ENCODE results near the gene GNA14.
"Not testable (repeated sequence)": the region's sequence is repeated elsewhere in the genome, so short reads cannot be mapped to it uniquely, and the experiment has no call there.

GNA14 gene

GRCh38 chr9:77440057-77440456 lies 208.1 kb downstream of the GNA14 start:
- no peak for DNase-seq

GRCh38 chr9:77438653-77439052 lies 209.5 kb downstream of the GNA14 start:
- DNase-seq = no peak

- no peak for DNase-seq
Measured at GRCh38 chr9:77435688-77436087, 212.4 kb downstream of the GNA14 start.

DNA sequence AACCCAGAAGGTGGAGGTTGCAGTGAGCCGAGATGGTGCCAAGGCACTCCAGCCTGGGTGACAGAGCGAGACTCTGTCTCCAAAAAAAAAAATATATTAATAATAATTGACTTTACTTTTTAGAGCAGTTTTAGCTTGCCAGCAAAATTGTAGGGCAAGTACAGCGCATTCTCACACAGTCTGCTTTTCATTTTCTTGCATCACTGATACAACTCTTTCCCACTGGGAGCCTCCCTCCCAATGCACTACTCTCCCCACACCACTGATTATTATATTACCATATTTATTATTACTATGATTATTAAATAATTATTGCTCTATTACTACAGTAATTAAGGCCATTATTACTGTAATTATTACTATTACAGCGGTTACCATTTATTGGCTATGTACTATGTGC lies 212.8 kb downstream of the GNA14 start:
- no peak for DNase-seq

GRCh38 chr9:77433675-77434445 lies 214.3 kb downstream of the GNA14 start:
- DNase-seq = peak; percentile 38 to 39

GRCh38 chr9:77432053-77432452 lies 216.1 kb downstream of the GNA14 start:
- DNase-seq = no peak

- no peak for DNase-seq
Measured at GRCh38 chr9:77429928-77430327, 218.2 kb downstream of the GNA14 start.

DNA sequence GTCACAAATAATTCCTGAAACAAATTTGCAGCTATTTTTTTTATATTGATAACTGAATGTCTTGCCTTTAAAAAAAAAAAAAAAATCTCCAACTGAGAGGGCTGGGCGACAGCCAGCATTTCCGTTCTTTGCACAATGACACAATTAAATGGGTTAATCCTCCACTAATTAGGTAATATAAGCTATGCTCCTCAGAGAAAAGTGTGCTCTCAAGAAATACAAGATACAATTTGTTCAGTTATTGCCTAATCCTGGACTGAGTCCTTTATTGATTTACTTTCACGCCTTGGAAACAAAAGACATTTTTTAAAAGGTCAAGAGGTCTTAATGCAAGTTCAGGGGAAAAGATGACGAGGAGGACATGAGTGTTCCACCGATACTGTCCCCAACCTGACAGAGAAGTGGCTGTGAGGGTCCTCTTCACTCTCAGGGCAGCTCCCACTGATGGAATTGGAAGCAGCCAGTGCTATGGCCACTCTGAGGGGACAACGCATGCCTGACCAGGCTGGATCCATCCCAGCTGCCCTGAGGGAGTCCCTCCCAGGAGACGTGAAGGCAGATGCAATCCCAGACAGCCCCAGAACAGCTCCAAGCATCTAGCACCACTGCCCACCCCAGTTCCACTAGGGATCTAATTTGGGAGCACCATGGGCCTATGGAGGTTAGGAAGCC lies 220.7 kb downstream of the GNA14 start:
- DNase-seq = no peak

- DNase-seq = no peak
Measured at GRCh38 chr9:77426712-77427111, 221.4 kb downstream of the GNA14 start.

DNA sequence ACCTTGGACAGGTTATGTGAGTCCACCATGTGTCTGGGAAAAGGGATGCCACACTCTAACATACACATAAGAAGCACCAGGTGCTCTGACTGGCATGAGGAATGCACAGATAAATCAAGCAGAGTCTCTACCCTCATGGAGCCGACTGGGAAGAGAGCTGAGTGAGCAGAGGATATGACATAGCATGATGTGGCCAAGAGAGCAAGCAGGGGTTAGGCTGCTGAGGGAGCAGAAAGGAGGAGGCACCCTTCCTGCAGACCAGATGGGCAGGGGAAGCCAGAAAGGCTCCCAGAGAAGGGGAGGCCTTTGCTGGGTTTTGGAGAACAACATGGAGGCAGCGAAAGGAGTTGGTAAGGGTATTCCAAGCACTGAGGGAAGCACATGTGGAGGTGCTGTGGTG lies 223.1 kb downstream of the GNA14 start:
- no peak for DNase-seq

- DNase-seq = no peak
Measured at GRCh38 chr9:77423841-77424240, 224.3 kb downstream of the GNA14 start.

DNA sequence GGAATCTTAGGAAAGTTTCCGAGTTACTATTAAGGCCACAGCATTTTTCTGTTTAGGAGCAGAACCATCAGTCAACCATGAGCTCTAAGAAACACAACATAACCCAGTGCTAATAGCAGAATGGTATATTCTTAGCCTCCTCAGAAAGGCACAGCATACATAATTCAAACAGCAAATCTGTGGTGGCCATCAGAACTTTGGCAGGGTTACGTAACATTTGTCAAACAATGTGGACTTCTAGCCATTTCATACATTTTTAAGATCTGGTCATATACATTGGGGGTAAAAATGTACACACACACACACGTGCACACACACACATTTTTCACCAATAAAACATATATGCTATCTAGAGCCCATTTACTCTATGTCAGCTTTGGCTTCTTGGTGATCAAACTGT lies 225.2 kb downstream of the GNA14 start:
- DNase-seq = no peak

DNA sequence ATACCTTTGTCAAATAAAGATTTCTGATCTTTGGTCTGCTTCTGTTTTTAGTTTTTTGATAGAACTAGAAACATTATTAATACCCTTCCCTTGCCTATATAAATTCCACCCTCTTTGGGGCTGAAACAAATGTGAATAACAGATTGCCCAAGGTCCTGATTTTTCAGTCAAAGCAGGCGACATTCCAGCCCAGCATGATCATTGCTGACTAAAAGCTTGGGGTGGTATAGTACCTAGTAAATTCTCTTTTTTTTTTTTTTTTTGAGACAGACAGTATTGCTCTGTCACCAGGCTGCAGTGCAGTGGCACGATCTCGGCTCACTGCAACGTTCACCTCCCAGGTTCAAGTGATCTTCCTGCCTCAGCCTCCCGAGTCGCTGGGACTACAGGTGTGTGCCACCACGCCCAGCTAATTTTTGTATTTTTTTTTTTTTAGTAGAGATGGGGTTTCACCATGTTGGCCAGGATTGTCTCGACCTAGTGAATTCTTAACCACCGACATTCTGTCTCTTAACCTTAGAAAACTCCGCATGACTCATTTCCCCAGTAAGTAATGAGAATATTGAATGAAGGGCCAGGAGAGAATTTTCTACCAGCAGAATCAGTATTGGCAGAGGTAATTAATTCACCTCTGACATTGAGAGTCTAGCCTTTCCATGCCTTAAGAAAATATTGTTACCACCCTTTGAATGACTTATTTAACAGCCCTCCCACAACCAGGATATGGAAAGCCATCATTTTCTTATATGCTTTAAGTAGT lies 226.4 kb downstream of the GNA14 start:
- no peak for DNase-seq

DNA sequence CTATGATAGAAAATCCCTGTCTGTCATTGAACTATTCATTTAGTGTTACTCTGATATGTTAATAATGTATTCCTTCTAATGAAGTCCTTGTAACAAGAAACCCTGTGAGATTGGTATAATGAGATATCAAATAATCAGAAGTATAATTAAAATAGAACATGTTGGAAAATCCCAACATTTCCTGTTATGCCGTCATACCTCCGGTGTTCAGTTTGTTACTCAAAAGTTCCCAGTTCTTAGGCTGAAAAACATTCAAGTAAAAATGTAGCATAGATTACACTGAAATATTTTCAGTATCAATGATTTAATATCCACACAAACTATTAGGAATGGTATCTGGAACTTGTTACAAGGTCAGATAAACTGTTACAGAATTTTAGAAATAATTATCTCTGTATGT lies 227.5 kb downstream of the GNA14 start:
- DNase-seq = no peak

- no peak for DNase-seq
Measured at GRCh38 chr9:77418226-77418625, 229.9 kb downstream of the GNA14 start.

DNA sequence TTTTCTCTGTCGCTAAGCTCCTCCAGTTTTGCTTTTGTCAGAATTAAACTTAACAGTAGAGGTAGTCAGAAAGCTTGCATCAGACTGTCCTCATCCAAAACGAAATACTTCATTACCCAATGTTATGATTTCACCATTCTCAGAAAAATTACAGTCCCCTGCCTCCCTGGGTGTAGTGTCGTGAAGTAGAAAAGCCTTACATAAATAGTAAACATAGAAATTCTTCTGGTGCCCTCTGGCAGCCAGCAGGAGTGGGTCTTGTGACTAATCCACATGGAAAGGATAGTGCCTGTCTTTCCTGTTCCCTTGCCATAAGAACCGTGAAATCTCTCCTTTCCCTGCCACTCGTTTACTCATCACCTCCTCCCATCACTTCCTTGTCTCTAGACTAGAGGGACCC lies 230.6 kb downstream of the GNA14 start:
- no peak for DNase-seq

DNA sequence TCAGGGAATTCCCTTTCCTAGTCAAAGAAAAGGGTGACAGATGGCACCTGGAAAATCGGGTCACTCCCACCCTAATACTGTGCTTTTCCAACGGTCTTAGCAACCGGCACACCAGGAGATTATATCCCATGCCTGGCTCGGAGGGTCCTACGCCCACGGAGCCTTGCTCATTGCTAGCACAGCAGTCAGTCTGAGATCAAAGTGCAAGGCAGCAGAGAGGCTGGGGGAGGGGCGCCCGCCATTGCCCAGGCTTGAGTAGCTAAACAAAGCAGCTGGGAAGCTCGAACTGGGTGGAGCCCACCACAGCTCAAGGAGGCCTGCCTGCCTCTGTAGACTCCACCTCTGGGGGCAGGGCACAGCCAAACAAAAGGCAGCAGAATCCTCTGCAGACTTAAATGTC lies 239.6 kb downstream of the GNA14 start:
- not testable (repeated sequence) for DNase-seq

DNA sequence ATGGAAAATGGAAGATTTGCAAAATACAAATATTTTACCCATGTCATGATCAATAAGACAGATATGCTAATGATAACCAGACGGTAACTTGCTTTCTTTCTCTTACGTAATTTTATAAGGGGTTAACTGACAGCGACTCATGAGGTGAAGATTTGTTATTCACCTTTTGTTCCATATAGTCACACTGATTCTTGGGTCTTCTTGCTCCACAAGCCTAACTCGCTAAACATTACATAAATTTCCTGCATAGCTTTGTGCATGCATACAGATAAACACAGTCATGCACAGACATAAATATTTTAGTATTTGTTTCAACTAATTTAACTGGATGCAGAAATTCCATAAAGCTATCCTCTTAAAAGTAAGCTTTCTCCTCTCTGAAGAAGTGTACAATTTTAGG lies 244.9 kb downstream of the GNA14 start:
- no peak for DNase-seq

- DNase-seq = no peak
Measured at GRCh38 chr9:77402286-77402685, 245.8 kb downstream of the GNA14 start.

DNA sequence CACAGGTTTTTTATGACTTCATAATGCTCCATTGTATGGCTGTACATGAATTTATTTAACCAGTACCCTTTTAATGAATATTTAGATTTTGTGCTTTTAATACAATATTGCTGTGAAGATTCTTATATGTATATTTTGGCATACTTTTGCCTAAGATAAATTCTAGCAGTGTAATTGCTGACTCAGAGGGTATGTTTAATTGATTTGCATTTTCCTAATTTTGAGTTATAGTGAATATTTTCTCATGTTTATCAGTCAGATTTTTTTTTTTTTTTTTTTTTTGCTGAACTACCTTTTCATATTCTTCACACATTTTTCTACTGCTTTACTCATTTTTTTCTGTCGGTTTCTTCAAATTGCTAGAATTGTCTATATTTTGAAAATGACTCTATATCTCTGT lies 248.2 kb downstream of the GNA14 start:
- DNase-seq = no peak

- not testable (repeated sequence) for DNase-seq
Measured at GRCh38 chr9:77398581-77398980, 249.5 kb downstream of the GNA14 start.

- peak in 1 of 2 experiments; percentile 4 for DNase-seq
Measured at GRCh38 chr9:77392328-77392727, 255.8 kb downstream of the GNA14 start.

GRCh38 chr9:77391834-77392233 lies 256.3 kb downstream of the GNA14 start:
- no peak for DNase-seq

DNA sequence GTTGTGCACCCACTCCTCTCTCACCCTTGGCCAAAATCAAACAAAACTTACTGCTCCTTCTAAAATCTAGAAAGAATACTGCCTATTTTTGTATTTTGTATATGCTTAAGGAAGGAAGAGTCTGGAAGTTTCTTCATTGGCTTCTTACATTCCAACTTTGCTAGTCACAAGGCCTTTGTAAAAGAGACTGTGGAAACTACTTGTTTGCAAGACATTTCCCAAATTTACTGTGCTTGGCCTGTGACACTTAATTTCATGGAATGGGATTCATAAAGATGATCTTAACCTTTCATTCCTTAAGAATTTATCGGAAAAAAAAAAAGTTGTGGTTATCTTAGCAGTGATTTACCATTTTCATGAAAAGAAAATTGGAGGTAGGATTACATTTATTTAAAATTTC lies 261.9 kb downstream of the GNA14 start:
- no peak for DNase-seq
